HG02571 (cell line): ENCODE measurements around the gene PAFAH1B2.
"Not testable (repeated sequence)": the region's sequence is repeated elsewhere in the genome, so short reads cannot be mapped to it uniquely, and the experiment has no call there.

ENCODE experiments used
- ATAC-seq: cut with Tn5 transposase; IDR thresholded peaks from one replicate; pipeline ENCODE4 v1.9.1; 2021; ENCODE audit warnings: mild to moderate bottlenecking, moderate library complexity; ENCODE audit not compliant: unreplicated experiment

PAFAH1B2 gene

DNA sequence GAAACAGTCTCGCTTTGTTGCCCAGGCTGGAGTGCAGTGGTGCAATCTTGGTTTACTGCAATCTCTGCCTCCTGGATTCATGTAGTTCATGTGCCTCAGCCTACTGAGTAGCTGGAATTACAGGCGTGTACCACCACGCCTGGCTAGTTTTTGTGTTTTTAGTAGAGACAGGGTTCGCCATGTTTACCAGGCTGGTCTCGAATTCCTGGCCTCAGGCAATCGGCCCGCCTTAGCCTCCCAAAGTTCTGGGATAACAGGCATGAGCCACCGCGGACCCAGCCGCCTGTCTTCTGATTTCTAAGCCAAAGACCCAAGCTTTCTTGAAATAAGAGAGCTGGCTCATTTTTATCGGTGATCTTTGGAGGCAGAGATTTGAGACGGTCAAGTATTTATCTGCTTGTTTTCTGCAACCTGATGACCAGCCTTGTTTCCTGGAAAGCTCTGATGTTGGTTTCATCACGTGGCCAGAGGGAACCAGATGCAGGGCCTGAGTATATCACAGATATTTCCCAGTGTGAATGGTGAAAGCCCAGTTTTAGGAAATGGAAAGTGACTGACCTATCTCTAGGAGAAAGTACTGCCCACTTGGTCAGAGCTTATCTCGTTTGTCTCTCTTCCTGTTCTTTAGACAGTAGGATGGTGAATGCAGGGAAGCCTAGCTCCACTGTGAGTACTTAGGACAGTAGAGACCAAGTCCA, 28.8 kb downstream of the PAFAH1B2 start:
- ATAC-seq: no peak

DNA sequence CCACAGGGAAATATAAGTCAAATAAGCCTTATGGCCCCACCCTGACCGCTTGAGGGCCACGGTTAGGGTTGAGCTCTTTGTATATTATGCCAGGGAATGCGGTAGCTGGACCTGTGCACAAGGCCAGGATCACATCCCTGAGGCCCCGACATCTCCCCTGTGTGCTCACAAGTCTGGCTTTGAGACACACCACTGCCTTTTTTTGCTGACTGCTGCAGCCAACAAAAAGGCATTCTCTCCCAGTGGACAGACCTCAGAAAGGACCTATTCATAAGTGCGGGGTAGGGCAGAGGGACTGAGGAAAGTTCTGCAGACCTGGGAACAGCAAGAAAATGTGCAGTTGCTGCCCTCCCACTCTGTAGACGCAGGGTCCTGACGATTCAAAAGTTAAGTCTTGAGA, 31.0 kb downstream of the PAFAH1B2 start:
- no peak for ATAC-seq

DNA sequence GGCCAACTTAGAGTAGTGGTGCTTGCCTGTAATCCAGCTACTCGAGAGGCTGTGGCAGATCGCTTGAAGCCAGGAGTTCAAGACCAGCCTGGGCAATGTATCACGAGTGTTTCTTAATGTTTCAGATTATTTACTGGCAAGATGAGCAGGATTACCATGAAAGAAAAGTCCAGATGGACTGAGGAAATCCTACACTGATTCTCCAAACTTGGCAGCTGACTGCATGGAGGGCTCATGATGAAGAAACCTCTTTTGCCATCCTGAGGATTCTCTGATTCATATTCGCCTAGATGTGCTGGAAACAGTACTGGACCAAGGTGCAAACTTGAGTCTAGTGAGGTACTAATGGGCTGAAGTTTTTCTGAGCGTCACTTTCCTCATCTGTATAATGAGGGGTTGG, 31.7 kb downstream of the PAFAH1B2 start:
- ATAC-seq: no peak

DNA sequence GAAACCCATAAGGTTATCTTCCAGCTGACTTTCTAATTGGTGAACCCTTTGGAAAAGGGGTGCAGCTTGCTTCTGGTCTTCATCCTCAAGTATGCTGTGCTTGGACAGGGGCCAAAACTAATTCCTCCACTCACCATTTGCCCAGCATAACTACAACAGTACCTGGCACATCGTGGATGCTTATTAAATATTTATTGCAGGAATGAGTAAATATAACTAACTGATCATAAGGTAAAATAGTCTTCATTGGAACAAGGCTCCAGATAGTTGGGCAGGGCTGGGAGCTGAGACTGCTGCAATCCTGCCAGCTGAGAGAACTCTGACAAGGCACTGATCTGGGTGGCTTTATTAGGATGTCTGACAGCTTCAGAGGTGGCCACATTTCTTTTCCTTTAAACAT, 32.1 kb downstream of the PAFAH1B2 start:
- ATAC-seq: no peak

DNA sequence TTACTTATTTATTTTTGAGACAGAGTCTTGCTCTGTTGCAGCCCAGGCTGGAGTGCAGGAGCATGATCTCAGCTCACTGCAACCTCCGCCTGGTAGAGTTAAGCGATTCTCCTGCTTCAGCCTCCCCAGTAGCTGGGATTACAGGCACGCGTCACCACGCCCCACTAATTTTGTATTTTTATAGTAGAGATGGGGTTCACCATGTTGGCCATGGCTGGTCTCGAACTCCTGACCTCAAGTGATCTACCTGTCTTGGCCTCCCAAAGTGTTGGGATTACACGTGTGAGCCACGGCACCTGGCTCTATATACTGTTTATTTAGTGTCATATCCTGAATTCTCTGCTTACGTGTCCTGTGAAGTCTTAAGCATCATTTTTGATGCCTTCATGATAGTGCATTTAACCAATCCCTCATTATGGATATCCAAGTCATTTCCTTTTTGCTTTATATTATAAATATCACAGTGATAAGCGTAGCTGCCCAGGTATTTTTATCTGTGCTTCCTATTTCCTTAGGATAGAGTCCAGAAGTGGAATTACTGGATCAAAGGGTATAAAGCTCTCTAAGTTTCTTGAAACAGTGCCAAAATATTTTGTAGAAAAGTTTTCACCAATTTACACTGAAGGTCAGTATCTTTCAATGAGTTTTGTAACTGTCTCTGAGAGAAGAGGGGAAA, 33.6 kb downstream of the PAFAH1B2 start:
- no peak for ATAC-seq

DNA sequence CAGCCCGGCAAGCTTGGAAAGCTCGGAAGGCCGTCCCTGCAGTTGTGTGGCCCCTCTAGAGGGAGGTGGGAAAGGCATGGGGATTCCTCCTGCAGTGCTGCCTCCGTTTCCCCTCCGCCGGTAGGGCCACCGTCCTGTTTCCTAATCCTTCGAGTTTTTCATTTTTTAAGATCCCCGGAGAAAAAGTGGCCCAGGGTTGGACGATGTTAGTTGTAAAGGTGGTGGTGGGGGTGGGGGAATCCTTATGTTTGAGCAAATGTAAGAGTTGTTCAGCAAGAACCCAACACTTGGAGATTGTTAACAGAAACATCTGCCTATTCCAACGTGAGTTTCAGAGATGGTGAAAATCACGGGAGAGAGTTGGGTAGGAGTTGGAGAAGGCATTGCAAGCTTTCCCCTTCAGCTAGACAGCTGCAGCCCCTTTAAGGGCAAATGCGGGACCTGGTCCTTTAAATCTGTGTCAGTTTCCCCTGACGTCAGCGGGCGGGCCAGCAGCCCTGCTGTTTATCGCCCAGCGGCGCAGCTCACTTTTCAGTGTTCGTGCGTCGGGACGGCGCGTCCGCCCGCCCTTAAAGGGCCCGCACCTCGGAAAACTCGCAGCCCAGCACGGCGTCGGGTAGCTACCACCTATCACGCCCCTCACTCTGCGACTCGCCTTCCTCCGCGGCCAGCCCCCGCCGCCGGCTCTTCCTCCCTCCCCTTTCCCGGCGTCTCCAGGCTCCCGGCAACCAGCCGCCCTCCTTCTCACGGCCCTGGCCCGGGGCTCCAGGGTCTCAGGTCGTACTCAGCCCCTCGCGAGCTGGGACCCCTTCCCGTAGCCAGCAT, 34.3 kb downstream of the PAFAH1B2 start, which contains the start of gene SIDT2:
TSS of gene SIDT2 (plus strand) at position 534 of the 825 bp plus-strand sequence. CDS start 521 bp downstream, outside the sequence.
- ATAC-seq: peak; percentile 85

DNA sequence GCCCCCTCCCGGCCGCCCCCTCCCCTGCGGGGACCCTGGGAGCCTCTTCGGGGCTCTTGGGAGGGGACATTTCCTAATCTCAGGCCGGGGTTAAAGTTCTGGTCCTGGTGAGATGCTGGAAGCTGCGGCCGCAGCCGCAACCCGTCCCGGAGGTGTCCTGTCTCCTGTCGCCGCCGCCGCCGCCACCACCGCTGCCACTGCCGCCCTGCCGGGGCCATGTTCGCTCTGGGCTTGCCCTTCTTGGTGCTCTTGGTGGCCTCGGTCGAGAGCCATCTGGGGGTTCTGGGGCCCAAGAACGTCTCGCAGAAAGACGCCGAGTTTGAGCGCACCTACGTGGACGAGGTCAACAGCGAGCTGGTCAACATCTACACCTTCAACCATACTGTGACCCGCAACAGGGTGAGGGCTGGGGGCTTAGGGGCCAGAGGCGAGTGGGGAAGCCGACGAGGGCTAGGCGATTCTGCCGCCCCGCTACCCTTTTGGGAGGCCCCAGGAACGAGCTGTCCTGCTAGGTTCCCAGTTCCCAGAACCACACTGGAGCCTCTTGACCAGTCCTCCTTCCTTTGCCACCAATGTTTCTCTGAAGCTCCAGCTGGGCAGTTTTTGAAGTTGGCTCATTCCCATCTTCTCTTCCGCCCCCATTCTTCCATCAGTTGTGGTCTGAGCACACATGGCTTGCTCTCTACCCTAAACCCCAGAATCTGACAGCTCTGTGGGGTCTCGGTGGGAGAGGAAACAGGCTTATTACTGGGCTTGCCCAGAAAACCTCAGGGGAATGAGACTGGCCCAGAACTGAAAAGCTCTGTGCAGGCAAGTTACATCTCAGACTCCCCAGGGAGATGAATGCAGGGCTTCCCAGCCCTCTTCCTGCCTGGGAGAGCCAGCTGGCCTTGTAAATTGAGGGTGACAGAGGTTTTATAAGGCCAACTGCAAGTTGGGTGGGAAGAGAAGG, 35.2 kb downstream of the PAFAH1B2 start:
- peak; percentile 38 for ATAC-seq

DNA sequence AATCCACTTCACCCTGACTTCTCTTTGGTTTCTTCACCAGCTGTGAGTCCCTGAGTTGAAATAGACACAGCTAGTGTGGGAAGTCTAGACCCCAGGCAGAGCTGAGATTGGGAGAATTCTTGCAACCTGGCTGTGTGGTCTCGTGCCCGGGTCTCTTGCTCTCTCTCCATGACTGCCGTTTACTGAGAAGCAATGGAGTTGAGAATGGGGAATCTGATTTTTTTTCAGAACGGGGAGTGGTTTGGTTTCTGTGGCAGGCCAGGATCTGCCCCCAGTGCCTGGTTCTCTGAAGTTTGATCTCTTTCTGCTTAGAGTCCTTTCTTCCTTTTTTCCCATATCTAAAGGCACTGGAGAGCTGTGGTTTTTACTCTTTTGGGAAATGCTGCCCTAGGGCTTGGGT, 35.9 kb downstream of the PAFAH1B2 start:
- no peak for ATAC-seq

DNA sequence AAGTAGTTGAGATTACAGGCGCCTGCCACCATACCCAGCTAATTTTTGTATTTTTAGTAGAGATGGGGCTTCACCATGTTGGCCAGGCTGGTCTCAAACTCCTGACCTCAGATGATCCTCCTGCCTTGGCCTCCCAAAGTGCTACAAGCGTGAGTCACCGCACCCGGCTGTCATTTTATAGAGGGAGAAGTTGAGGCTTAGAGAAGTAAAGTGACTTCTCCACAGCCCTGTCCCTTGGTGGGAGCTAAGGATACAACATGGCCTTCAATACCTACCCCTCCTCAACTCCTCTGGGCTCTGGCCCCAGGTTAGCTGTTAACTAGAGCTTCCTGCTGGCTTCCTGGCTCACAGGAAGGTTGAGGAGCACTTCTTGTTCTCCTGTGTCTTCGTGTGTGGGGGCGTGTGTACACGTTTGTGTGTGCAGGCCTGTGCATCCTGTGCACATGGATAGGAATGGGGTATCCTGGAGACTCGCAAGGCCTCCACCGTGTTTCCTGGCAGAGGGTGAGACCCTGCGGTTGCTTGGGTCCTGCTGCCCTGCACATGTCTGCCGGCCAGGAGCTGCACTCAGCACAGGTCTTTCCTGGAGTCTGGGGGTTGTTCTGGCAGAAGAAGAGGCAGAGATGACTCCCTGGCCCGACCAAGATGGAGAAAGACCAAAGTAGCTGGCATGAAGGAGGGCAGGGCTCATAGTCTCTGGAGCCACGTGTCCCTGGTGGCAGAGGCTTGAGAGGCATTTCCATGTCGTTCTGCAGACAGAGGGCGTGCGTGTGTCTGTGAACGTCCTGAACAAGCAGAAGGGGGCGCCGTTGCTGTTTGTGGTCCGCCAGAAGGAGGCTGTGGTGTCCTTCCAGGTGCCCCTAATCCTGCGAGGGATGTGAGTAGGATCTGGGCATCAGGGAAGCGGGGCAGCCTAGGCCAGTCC, 36.8 kb downstream of the PAFAH1B2 start:
- no peak for ATAC-seq

DNA sequence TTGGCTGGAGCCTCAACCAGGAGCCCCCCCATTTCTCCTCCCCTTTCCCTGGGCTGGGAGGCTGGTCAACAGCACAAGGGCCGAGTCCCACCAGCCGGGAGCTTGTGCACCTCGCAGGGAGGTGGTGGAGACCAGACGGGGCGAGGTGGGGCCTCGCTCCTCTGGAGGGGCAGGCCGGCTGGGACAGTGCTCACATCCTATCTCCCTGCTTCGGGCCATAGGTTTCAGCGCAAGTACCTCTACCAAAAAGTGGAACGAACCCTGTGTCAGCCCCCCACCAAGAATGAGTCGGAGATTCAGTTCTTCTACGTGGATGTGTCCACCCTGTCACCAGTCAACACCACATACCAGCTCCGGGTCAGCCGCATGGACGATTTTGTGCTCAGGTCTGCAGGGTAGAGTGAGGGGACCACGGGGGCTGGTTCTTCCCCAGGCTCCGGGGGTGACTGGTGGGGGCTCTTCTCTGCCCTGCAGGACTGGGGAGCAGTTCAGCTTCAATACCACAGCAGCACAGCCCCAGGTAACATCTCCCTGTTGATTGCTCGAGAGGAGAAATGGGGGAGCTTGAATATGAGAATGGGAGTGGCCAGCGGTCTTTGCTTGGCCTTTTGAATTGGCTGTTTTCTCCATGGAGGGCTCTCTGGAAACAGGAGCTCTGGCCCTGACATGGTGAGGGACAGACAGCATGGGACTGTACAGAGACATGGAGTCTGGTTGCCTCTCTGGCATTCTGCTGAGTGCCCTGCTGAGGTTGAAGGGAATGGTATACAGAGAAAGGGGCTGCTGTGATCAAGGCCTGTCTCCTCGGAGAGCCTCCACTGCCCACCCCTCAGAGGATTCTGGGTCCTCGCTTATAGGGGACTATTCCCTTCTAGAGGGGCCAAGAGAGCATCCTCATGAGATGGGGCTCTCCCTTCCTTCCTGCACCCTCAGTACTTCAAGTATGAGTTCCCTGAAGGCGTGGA, 37.8 kb downstream of the PAFAH1B2 start:
- ATAC-seq: no peak

DNA sequence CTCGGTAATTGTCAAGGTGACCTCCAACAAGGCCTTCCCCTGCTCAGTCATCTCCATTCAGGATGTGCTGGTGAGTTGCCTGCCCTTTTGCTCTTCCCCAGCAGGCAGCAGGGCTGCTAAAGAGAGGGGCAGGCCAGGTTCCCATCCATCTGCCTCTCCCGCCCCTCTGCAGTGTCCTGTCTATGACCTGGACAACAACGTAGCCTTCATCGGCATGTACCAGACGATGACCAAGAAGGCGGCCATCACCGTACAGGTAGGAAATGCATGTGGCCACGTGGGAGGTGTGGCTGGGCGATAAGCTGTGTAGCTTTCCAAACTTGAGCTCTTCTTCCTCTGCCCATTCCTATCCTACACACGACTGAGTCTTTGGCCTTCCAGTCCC, 38.5 kb downstream of the PAFAH1B2 start:
- ATAC-seq: no peak

DNA sequence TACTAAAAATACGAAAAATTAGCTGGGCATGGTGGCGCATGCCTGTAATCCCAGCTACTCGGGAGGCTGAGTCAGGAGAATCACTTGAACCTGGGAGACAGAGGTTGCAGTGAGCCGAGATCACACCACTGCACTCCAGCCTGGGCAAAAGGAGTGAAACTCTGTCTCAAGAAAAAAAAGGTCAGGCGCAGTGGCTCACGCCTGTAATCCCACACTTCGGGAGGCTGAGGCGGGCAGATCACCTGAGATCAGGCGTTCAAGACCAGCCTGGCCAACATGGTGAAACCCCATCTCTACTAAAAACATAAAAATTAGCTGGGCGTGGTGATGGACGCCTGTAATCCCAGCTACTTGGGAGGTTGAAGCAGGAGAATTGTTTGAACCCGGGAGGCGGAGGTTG, 39.1 kb downstream of the PAFAH1B2 start:
- not testable (repeated sequence) for ATAC-seq

DNA sequence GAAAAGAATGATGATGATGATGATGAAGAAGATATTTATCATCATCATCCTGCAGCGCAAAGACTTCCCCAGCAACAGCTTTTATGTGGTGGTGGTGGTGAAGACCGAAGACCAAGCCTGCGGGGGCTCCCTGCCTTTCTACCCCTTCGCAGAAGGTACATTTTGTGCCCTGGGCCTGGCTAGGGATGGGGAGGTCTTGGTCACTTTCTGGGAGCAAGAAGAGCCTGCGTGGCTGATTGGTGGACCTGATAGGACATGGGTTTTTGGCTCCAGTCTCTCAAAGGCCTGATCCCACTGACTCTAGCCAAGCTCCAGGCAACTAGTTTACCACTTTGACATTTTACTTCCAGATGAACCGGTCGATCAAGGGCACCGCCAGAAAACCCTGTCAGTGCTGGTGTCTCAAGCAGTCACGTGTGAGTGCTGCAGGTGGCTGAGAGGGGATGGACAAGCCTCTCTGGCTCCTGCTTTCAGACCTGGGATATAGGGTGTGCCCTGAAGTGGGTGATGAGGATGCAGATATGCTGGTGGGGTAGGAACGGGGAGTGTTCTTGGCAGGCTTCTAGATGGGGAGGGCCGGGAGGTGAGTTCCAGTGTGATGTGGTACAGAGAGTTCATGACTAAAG, 39.8 kb downstream of the PAFAH1B2 start:
- ATAC-seq: no peak

DNA sequence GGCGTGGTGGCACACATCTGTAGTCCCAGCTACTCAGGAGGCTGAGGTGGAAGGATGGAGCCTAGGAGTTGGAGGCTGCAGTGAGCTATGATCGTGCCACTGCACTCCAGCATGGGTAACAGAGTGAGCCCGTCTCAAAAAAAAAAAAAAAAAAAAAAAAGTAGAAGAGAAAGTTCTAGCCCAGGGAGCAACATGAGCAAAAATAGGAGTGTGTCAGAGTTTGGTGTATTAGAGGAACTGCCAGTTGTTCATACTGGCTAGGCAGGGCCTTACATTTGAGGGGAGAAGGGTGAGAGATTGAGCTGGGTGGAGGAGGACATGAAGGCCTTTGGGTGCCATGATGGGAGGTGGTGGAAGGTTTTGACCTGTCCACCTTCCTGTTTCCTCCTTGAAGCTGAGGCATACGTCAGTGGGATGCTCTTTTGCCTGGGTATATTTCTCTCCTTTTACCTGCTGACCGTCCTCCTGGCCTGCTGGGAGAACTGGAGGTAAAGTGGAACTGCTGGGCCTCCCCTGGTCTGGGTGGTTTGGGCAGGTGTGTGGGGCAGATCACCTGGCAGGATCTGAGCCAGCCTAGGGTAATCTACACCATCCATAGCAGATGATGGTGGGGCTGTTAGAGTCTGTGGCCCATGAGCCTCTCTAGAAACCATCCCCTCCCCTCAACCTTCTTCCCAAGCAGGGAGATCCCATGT, 41.8 kb downstream of the PAFAH1B2 start:
- ATAC-seq: no peak

DNA sequence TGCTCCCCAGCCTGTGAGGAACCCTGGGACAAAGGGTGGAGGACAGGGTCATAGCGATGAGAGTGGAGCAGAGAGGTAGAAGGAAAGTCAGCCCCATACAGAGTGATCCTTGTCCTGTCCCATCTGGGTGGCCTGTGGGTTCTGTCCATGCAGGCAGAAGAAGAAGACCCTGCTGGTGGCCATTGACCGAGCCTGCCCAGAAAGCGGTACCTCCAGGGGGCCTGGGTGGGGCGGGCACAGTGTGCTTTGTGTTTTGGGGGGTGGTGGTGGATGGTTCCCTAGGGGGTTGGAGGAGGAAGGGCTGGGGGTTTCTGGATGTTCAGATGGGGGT, 42.3 kb downstream of the PAFAH1B2 start:
- no peak for ATAC-seq

DNA sequence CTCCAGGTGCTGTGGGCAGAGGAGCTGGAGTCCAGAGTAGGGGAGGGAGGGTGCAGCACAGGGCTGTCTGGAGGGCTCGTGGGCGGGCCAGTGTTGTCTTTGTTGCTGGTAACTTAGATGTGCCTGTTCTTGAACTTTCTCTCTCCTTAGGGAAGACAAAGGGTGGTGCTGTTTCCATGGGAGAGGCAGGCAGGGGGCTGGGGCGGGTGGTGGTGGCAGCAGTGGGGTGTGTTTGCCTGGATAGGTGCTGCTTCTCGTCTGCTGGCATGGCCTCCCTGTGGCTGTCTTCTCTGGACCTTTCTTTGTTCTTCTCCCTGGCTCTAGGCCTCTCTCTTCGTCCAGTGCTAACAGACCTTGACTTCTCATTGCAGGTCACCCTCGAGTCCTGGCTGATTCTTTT, 42.9 kb downstream of the PAFAH1B2 start:
- no peak for ATAC-seq

DNA sequence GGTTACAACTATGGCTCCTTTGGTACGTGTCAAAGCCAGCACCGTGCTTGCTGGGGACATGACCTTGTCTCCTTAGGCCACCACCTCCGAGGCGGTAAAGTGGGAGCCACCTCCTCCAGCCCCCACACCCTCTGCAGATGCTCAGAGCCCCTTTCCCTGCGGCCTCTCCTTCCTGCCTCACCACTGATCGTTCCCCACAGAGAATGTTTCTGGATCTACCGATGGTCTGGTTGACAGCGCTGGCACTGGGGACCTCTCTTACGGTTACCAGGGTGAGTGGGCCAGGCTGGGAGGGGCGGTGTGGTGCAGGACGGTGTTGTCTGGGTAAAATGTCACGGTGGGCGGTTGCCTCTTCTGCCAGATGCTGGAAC, 43.3 kb downstream of the PAFAH1B2 start:
- ATAC-seq: no peak
